Measurements from ENCODE around the gene NPAS3.

GRCh38 chr14:33541171-33541570 lies 602.5 kb downstream of the NPAS3 start:
- TF ChIP-seq CTCF (IDR thresholded peaks at IDR 0.05; ENCODE audit: insufficient read depth, low read length) (no peak), REST (IDR thresholded peaks at IDR 0.05; ENCODE audit: insufficient replicate concordance, low read depth) (no peak), POLR2AphosphoS5 (IDR thresholded peaks at IDR 0.05; ENCODE audit: low read depth) (no peak)

Measured in HL-60 (cell line).